Parathyroid adenoma (tissue), 2 donors: ENCODE measurements around the gene CRYBA4.

ENCODE experiments used
- H2AFZ ChIP-seq: fragments of 300-600 bp; sonication (generic); one replicate; pipeline ENCODE4 v1.7.0; 2017; ENCODE audit warnings: antibody characterized with exemption, mild to moderate bottlenecking
- H3K27ac ChIP-seq: fragments of 300-600 bp; sonication (generic); one replicate; pipeline ENCODE4 v1.7.0; 2017
- H3K27me3 ChIP-seq: fragments of 300-600 bp; sonication (generic); one replicate; pipeline ENCODE4 v1.7.0; 2017; ENCODE audit warnings: low read length; ENCODE audit not compliant: control insufficient read depth, insufficient read depth
- H3K36me3 ChIP-seq: fragments of 300-600 bp; sonication (generic); one replicate; pipeline ENCODE4 v1.7.0; 2017; ENCODE audit warnings: low read length; ENCODE audit not compliant: control insufficient read depth, insufficient read depth
- H3K4me1 ChIP-seq: fragments of 300-600 bp; sonication (generic); one replicate; pipeline ENCODE4 v1.7.0; 2017; ENCODE audit warnings: control low read depth
- H3K4me2 ChIP-seq: fragments of 300-600 bp; sonication (generic); one replicate; pipeline ENCODE4 v1.7.0; 2017; ENCODE audit warnings: low read length
- H3K4me3 ChIP-seq: fragments of 300-600 bp; sonication (generic); one replicate; pipeline ENCODE4 v1.7.0; 2017; ENCODE audit warnings: low read depth, low read length
- H3K79me2 ChIP-seq: fragments of 300-600 bp; sonication (generic); one replicate; pipeline ENCODE4 v1.7.0; 2017; ENCODE audit warnings: control low read depth
- H3K9ac ChIP-seq: fragments of 300-600 bp; sonication (generic); one replicate; pipeline ENCODE4 v1.7.0; 2017; ENCODE audit warnings: mild to moderate bottlenecking
- H3K9me3 ChIP-seq: fragments of 300-600 bp; sonication (generic); one replicate; pipeline ENCODE4 v1.7.0; 2017; ENCODE audit warnings: low read length; ENCODE audit not compliant: control insufficient read depth
- CTCF ChIP-seq: fragments of 300-600 bp; sonication (generic); IDR thresholded peaks from one replicate; pipeline ENCODE4 v1.7.0; 2017; ENCODE audit warnings: antibody characterized with exemption, mild to moderate bottlenecking
- donor health status: primary hyperparathyroidism.

Gene CRYBA4

GRCh38 chr22:26581633-26582168, 40.1 kb upstream of the CRYBA4 start:
- Histone ChIP-seq H3K4me2 (no peak overlapping the region), H3K9me3 (no peaks in the 10 kb centered on the region), H3K9ac (no peak overlapping the region), H3K4me1 (no peaks in the 10 kb centered on the region), H3K36me3 (no peaks in the 10 kb centered on the region), H3K4me3 (no peak overlapping the region), H2AFZ (no peak overlapping the region), H3K27me3 (no peaks in the 10 kb centered on the region), H3K27ac (no peak overlapping the region), H3K79me2 (no peaks in the 10 kb centered on the region)
- TF ChIP-seq CTCF = no peak

GRCh38 chr22:26584010-26584409, 37.8 kb upstream of the CRYBA4 start:
- Histone ChIP-seq H3K9ac (no peak overlapping the region), H3K79me2 (no peaks in the 10 kb centered on the region), H3K27ac (no peak overlapping the region), H3K27me3 (no peaks in the 10 kb centered on the region), H3K4me3 (no peak overlapping the region), H3K4me2 (no peak overlapping the region), H3K4me1 (no peaks in the 10 kb centered on the region), H2AFZ (no peak overlapping the region), H3K36me3 (no peaks in the 10 kb centered on the region), H3K9me3 (no peaks in the 10 kb centered on the region)
- TF ChIP-seq CTCF = no peak

DNA sequence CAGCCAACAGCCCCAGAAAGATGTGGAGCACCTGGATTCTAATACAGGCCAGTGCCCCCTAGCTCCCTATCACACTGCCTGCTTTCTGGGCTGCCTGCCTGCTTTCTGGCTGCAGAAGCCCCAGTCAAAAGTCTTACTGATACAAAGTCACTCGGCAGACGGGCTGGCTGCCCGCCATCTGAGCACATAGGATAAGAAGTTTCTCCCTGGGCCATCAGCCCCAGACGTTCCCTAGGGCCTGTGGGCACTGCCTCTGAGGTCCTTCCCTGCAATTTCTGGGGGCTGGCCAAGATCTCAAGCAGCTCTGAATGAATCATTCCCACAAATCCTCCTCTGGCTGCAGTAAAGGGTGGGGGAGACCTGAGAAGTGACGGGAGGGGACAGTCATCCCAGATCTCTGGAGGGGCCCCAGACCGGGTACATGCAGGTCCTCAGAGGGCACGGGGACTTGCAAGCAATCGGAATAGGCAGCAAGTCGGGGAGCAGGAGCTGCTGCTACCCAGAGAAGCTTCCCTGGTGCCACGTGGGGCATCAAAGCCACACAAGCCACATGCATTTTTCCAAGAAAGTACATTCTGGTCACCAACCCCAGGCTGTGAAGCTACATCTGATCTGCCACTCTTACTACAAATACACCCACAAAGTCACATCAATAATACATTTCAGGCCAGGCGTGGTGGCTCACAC, 36.5 kb upstream of the CRYBA4 start:
- Histone ChIP-seq H3K79me2 (no peaks in the 10 kb centered on the region), H3K4me1 (no peaks in the 10 kb centered on the region), H2AFZ (no peak overlapping the region), H3K9ac (no peak overlapping the region), H3K4me3 (no peak overlapping the region), H3K27ac (no peak overlapping the region), H3K9me3 (no peaks in the 10 kb centered on the region), H3K36me3 (no peaks in the 10 kb centered on the region), H3K4me2 (no peak overlapping the region), H3K27me3 (no peaks in the 10 kb centered on the region)
- no peak for TF ChIP-seq CTCF

GRCh38 chr22:26586556-26587325, 35.0 kb upstream of the CRYBA4 start:
- Histone ChIP-seq H3K9me3 (no peaks in the 10 kb centered on the region), H3K36me3 (no peaks in the 10 kb centered on the region), H3K9ac (no peak overlapping the region), H2AFZ (no peak overlapping the region), H3K4me1 (no peaks in the 10 kb centered on the region), H3K27me3 (no peaks in the 10 kb centered on the region), H3K79me2 (no peaks in the 10 kb centered on the region), H3K27ac (no peak overlapping the region), H3K4me3 (no peak overlapping the region), H3K4me2 (no peak overlapping the region)
- no peak for TF ChIP-seq CTCF
